GM12873 (cell line): ENCODE data around the gene RALGAPB.

Experiments used
- TF ChIP-seq, protein P1 (sequence below): IDR thresholded peaks from 2 replicates; pipeline ENCODE4 v1.5.1; 2012; ENCODE audit warnings: low read depth, mild to moderate bottlenecking, moderate library complexity, low read length, control low read depth; ENCODE audit not compliant: insufficient read depth; ENCODE audit errors: missing control alignments

RALGAPB gene

DNA sequence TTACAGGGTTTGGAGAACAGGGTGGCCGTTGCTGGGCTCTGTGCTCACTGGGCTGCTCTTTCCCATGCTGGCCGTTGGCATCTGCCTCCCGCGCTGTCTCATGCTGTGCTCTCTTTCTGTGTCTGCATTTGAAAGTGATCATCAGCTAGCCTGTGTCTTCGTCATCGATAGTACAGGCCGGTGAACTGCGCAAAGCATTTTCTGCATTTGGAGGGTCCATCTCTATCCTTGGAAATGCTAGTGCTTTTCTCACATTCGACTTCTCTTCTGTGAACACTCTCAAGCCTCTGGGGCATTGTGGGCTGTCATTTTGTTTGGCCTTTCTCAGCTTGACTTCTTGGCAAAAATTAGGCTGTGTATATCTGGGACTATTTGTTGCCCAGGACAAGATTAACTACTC is 30.7 kb upstream of the RALGAPB start:
- TF ChIP-seq, protein P1, sequence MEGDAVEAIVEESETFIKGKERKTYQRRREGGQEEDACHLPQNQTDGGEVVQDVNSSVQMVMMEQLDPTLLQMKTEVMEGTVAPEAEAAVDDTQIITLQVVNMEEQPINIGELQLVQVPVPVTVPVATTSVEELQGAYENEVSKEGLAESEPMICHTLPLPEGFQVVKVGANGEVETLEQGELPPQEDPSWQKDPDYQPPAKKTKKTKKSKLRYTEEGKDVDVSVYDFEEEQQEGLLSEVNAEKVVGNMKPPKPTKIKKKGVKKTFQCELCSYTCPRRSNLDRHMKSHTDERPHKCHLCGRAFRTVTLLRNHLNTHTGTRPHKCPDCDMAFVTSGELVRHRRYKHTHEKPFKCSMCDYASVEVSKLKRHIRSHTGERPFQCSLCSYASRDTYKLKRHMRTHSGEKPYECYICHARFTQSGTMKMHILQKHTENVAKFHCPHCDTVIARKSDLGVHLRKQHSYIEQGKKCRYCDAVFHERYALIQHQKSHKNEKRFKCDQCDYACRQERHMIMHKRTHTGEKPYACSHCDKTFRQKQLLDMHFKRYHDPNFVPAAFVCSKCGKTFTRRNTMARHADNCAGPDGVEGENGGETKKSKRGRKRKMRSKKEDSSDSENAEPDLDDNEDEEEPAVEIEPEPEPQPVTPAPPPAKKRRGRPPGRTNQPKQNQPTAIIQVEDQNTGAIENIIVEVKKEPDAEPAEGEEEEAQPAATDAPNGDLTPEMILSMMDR: no peak

DNA sequence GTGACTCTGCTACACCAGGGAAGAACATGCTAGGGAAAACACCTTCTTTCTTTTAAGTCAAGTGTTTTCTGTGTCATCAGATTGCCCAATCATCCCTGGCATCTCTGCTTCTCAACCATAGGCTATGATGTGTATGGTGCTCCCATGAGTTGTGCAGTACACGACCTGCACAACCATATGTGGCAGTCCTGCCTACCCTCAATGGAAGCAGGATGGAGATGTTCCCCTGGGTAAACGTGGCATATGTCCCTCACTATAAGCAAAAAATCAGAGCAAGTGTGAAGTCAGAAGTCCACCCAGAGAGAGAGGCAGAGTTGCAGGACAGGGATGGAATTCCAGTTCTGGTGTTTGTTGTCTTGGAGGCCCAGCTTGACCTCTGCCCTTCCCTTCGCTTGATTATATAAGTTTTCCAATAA is 27.3 kb upstream of the RALGAPB start:
- TF ChIP-seq, protein P1: no peak

DNA sequence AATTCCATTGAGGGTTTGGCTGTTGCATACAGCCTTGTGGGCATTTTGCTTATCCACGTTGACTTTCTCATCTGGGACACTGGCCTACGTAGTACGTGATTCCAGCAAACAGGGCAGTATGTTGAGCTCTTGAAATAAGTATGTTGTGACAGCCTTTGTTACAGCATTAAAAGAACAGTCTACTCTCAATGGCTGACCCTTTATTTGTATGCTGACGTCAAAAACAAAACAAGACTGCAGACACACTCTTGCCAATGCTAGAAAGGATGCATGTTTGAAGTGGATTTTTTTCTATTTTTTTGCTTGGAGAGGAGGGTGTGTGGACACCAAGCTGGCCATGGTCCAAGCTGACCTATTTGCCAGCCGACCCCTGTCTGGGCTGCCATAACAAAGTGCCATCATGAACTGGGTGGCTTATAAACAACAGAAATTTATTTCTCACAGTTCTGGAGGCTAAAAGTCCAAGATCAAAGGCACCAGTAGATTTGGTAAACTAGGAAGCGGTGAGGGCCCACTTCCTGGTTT is 26.7 kb upstream of the RALGAPB start:
- TF ChIP-seq, protein P1: no peak

DNA sequence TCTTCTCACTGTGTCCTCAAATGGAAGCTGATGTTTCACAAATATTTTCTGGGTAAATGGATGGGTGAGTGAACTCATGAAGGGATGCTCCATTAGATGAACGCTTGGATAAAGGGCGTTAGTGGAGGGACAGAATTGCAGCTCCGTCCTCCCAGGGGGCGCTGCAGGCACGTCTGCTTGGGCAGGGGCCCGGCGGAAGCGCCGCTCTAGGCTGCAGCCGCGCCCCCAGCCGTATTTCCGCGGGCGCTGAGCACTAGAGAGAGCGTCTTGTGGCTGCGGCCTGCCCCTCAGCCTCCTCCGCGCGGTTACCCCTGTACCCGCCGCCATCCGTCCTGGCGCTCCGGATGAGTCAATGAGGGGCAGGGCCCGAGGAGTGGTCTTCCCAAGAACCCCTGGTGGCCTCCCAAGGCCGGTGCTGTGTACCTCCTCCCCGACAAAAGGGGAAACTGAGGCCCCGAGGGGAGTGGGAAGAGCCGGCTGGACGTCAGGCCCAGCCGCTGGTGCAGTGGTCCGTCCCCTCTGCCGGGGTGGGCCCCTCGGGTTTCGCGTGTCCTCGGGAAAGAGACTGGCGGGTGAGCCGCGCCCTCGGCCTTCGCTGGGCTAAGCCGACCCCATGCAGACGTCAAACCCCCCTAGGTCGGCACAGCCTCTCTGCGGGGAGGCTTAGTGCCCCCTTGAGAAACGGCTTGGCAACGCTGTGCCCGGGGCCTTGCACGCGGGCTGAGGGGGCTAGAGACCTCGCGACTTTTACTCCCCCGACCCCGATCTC is 26.0 kb upstream of the RALGAPB start:
- TF ChIP-seq, protein P1: peak; percentile 94

DNA sequence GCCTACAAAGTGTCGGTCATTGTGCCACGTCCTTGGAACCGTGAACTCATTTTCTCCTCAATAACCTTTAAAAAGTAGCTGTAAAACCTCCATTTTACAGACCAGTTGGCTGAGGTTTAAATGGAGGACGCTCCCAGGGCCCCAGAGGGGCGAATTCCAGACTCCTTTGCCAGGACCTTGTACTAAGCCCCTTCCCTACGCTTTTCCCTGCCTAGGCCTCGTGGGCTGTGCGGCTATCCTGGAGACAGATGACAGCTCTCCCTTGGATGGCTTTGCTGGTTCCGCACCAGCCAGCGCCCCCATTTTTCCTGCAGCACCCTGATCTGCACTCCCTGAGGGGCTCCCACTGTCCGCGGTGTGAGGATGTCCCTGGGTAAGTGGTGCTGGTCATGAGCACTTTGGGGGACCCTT is 25.4 kb upstream of the RALGAPB start:
- TF ChIP-seq, protein P1: no peak

DNA sequence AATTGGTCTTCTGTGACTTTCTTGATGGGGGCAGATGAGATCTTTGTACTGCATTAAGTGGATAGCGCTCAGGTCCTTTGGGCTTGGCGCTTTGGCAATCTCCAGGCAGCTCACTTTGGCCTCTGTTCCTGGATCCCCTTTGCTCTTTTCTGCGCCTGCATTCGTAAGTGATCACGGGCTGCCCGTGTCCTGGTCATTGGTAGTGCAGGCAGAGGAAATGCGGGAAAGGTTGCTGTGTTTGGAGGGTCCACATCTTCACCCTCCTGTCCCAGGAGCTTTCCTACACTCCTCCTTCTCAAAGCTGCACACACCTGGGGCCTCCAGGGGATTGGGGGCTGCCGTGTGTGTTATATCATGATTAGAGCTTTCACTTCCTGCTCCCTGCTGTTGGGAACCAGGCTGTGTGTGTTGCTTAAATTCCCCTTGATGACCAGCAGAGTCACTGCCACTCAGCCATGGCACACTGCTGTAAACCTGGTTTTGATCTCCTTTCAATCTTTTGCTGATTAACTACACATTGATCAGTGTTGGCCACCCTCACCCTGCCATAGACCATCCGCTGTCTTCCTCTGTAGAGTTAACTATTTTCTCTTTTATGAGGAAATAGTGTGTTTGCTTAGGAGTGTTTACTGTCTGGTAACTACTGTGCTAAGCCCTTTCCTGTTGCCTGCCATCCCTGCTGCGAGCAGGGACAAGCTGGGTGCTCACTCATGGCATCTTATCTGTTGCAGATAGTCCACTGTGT is 24.5 kb upstream of the RALGAPB start:
- TF ChIP-seq, protein P1: peak; percentile 27

DNA sequence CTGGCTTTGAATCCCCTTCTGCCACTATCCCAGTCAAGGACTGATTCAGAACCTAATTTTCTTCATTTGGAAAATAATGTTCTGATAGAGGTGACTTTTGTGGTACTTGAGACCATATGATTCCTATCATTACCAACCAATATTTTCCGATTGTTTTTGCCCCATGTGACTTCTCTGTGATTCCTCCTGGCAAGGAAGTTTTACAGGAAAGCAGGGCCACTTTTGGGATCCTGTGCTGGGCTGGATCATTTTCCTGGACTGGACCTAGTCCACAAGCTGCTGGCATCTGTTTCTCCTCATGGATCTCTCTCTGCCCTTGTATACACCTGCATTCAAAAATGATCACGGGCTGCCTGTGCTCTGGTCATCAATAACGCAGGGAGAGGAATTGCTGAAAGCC is 23.6 kb upstream of the RALGAPB start:
- TF ChIP-seq, protein P1: no peak
